Measurements from ENCODE around the gene CSTA. TPM values are rescaled to one million over a fixed set of nuclear protein-coding genes. Genes with fewer than 3 reads are reported as not detected.
A peak's percentile ranks its signal among the peaks of the same experiment; 100 is the strongest.
"Not testable (repeated sequence)": the region's sequence is repeated elsewhere in the genome, so short reads cannot be mapped to it uniquely, and the experiment has no call there.

The CSTA gene
- total RNA-seq, 2 donors from 2014 or later: not detected

DNA sequence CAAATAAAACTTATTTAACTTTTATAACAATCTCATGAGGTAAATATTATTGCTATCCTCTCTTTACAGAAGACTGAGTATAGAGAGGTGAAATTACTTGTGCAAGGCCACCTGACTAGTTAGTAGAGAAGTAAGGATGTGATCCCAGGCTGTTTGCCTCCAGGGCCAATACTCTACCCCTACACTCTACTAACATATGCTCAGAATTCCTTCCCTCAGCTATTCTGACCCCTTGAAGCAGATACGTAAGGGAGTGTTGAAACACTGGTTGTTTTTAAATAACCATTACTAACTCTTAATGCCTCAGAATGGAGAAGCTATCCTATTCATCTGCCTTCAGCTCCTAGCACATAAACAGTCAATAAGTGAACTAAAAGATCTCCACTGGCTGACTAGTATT lies 24.1 kb downstream of the CSTA start:
- peaks cover 0 to 7% of the 10 kb centered on the region in 2 donors for H3K27me3 Mint-ChIP-seq
- H3K36me3 Mint-ChIP-seq: no peaks in the 10 kb centered on the region
- H3K9me3 Mint-ChIP-seq: no peaks in the 10 kb centered on the region
- no peak for ATAC-seq
- H3K4me1 Mint-ChIP-seq (ENCODE audit: low read depth in 2 of 2): no peaks in the 10 kb centered on the region
- no peak overlapping the region for H3K4me3 Mint-ChIP-seq
- DNase-seq (ENCODE audit: low spot score): no peak
- no peak overlapping the region for H3K27ac Mint-ChIP-seq

DNA sequence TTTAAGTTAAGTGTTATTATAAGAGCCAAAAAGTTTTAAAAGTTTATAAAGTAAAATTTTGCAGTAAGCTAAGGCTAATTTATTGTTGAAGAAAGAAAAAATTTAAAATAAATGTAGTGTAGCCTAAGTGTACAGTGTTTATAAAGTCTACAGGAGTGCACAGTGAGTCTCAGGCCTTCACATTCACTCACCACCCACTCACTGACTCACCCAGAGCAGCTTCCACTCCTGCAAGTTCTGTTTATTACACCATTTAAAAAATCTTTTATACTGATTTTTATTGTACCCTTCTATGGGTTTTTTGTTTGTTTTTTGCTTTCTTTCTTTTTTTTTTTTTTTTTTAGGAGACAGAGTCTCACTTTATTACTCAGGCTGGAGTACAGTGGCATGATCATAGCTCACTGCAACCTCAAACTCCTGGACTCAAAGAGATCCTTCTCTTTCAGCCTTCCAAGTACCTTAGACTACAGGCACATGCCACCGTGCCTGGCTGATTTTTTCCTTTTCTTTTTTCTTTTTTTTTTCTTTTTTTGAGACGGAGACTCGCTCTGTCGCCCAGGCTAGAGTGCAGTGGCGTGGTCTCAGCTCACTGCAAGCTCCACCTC lies 25.9 kb downstream of the CSTA start:
- Mint-ChIP-seq H3K4me3 (no peak overlapping the region), H3K27ac (no peak overlapping the region), H3K27me3 (peaks cover 0 to 7% of the 10 kb centered on the region in 2 donors), H3K36me3 (no peaks in the 10 kb centered on the region), H3K9me3 (no peaks in the 10 kb centered on the region), H3K4me1 (ENCODE audit: low read depth in 2 of 2) (peaks cover 0 to 7% of the 10 kb centered on the region in 2 donors)
- DNase-seq (ENCODE audit: low spot score): no peak
- ATAC-seq: no peak

DNA sequence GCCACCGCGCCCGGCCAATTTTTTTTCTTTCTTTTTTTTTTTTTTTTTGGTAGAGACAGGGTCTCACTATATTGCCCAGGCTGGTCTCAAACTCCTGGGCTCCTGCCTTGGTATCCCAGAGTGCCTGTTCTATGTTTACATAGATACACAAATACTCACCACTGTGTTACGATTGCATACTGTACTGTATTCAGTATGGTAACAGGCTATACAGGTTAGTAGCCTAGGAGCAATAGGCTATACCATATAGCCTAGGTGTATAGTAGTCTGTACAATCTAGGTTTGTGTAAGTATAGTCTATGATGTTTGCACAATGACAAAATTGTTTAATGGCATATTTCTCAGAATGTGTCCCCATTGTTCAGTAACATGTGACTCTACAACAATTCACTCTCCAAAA lies 26.6 kb downstream of the CSTA start:
- Mint-ChIP-seq H3K4me1 (ENCODE audit: low read depth in 2 of 2) (peaks cover 0 to 7% of the 10 kb centered on the region in 2 donors), H3K27me3 (peaks cover 0 to 7% of the 10 kb centered on the region in 2 donors), H3K27ac (no peak overlapping the region), H3K36me3 (no peaks in the 10 kb centered on the region), H3K4me3 (no peak overlapping the region), H3K9me3 (no peaks in the 10 kb centered on the region)
- no peak for ATAC-seq
- no peak for DNase-seq (ENCODE audit: low spot score)

DNA sequence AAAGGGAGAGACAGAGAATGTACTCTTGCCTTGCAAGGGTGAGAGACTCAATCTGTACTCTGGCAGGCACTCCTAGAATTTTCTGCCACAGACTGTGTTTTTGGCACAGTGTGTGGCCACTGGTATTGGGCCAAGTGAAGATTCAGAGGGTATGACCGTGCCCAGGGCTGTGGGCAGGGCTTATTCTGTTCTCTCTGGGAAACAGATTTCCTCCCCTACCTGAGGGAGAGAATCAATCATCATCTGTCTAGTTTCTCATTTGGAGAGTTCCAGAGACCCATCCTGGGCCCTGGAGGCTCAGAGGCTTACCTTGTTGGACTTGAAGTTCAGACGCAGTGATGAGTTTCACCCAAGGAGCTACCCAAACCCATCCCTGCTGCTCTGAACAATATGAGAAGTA lies 28.2 kb downstream of the CSTA start:
- DNase-seq (ENCODE audit: low spot score) (no peak), ATAC-seq (no peak)
- H3K9me3 Mint-ChIP-seq: no peaks in the 10 kb centered on the region
- H3K27me3 Mint-ChIP-seq: no peaks in the 10 kb centered on the region
- no peak overlapping the region for H3K27ac Mint-ChIP-seq
- H3K36me3 Mint-ChIP-seq: no peaks in the 10 kb centered on the region
- no peak overlapping the region for H3K4me3 Mint-ChIP-seq
- peaks cover 0 to 7% of the 10 kb centered on the region in 2 donors for H3K4me1 Mint-ChIP-seq (ENCODE audit: low read depth in 2 of 2)

DNA sequence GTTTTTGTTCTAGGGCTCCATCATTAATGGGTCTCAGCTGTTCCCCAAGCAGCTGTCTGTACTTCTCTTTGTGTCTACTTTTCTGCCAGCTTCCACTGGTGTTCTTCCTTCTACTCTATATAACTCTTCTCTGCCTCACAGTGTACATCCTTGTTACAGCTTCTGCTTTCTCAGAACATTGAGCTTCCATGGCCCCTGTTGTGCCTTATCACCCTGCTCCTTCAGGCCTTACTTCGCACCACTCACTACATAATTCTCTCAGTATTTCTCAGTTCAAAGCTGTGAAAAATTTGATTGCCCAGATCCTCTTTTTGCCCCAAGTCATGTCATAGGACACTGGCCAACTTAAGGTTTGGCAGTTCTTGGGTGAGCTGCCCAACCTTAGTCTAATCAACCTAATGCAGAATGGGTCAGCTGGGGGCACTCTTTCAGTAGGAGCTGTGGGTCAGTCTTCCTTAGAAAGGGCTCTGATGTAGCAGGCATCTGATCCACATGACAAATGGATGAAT lies 28.9 kb downstream of the CSTA start:
- Mint-ChIP-seq H3K9me3 (no peaks in the 10 kb centered on the region), H3K4me1 (ENCODE audit: low read depth in 2 of 2) (peaks cover 0 to 7% of the 10 kb centered on the region in 2 donors), H3K4me3 (no peak overlapping the region), H3K27me3 (no peaks in the 10 kb centered on the region), H3K36me3 (no peaks in the 10 kb centered on the region), H3K27ac (no peak overlapping the region)
- ATAC-seq: no peak
- no peak for DNase-seq (ENCODE audit: low spot score)

DNA sequence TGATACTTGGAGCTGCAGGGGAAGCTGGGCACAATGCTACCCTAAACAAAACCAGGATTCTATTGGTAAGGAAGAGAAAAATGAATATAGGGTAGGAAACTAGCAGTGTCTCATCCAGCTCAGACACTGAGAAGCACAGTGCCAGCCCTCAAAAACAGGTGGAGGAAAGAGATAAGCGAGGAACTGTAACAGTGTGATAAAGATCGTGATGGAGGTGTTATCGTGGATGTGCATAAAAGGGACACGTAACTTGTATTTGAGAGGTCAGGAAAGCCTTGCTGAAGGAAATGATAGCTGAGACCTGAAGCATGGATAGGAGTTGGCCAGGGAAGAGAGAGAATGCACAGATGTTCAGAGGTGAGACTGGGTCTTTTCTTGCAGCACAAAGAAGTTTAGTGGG lies 30.6 kb downstream of the CSTA start:
- Mint-ChIP-seq H3K4me1 (ENCODE audit: low read depth in 2 of 2) (peaks cover 0 to 7% of the 10 kb centered on the region in 2 donors), H3K27me3 (no peaks in the 10 kb centered on the region), H3K27ac (no peak overlapping the region), H3K4me3 (no peak overlapping the region), H3K36me3 (no peaks in the 10 kb centered on the region), H3K9me3 (no peaks in the 10 kb centered on the region)
- DNase-seq (ENCODE audit: low spot score) (no peak), ATAC-seq (no peak)

DNA sequence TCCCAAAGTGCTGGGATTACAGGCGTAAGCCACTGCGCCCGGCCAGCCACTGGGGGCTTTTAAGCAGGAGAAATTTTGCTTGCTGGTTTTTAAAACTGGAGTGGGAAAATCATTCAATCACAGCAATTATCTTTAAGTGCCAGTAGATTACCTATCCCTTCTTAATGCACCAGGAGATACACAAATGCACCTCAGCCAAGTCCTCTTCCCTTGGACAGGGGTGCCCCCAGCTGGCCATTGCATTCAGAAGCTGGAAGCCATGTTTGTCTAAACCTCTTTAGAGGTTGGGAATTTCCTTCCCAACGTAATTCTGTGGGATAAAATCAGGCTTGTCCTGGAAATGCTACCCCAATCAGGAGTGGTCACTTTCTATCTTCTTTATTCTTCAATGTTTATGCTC lies 31.4 kb downstream of the CSTA start:
- Mint-ChIP-seq H3K36me3 (no peaks in the 10 kb centered on the region), H3K27me3 (no peaks in the 10 kb centered on the region)

DNA sequence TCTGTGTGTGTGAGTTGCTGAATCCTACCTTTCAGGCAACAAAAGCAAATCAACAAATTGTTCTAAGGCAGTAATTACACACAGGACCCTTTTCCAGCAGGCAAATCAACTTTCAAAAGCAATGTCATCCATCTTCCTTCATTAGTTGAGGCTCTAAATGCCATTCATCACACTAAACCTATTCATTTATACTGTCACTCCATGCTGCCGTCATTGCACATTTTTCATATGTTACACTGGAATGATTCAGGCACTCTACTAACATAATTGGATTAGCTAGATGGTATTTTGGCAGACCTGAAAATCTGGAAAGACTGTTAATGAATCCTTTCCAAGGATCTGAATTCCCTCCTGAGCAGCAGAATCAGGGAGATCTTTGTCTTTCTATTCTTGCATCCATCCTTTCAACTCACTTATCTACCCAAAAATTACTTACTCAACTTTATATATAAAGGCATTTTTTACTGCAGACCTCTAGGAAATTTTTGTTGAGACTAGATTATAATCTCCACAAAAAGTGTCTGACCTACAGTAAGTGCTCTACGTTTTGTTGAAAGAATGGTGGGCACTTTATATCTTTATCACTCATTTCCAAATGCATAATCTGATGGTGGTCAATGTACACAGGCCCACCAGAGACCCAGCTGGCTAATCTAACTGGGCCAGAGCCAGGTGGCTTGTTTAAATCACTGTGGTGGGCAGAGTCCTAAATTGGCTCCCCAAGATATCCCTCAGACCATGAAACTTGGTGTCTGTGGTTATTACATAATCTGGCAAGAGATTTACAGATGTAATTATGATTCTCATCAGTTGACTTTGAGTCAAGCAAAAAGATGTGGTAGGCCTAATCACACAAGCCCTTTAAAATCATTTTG lies 33.0 kb downstream of the CSTA start:
- no peaks in the 10 kb centered on the region for H3K27me3 Mint-ChIP-seq
- H3K27ac Mint-ChIP-seq: no peak overlapping the region
- ATAC-seq (no peak), DNase-seq (ENCODE audit: low spot score) (no peak)
- H3K4me1 Mint-ChIP-seq (ENCODE audit: low read depth in 2 of 2): peaks cover 0 to 7% of the 10 kb centered on the region in 2 donors
- H3K9me3 Mint-ChIP-seq: no peaks in the 10 kb centered on the region
- no peaks in the 10 kb centered on the region for H3K36me3 Mint-ChIP-seq
- H3K4me3 Mint-ChIP-seq: no peak overlapping the region

More for the DNA sequence above, 31.4 kb downstream of the CSTA start:
- Mint-ChIP-seq H3K9me3 (no peaks in the 10 kb centered on the region), H3K27ac (no peak overlapping the region), H3K4me1 (ENCODE audit: low read depth in 2 of 2) (peaks cover 0 to 7% of the 10 kb centered on the region in 2 donors), H3K4me3 (no peak overlapping the region)
- no peak for ATAC-seq
- no peak for DNase-seq (ENCODE audit: low spot score)

DNA sequence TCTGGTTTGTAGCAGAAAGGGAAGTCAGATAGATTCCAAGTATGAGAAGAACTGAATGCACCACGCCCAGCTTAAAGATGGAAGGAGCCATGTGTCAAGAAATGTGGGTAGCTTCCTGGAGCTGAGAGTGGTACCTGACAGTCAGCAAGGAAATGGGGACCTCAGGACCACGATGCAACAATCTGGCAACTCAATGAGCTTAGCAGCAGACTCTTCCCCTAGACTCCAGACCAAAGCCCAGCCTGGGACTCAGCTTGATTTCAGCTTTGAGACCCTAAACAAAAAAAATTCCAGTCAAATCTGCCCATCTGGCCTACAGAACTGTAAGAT lies 33.6 kb downstream of the CSTA start:
- DNase-seq (ENCODE audit: low spot score) (no peak), ATAC-seq (no peak)
- Mint-ChIP-seq H3K36me3 (no peaks in the 10 kb centered on the region), H3K27ac (no peak overlapping the region), H3K9me3 (no peaks in the 10 kb centered on the region), H3K27me3 (no peaks in the 10 kb centered on the region), H3K4me1 (ENCODE audit: low read depth in 2 of 2) (peaks cover 0 to 7% of the 10 kb centered on the region in 2 donors), H3K4me3 (no peak overlapping the region)

DNA sequence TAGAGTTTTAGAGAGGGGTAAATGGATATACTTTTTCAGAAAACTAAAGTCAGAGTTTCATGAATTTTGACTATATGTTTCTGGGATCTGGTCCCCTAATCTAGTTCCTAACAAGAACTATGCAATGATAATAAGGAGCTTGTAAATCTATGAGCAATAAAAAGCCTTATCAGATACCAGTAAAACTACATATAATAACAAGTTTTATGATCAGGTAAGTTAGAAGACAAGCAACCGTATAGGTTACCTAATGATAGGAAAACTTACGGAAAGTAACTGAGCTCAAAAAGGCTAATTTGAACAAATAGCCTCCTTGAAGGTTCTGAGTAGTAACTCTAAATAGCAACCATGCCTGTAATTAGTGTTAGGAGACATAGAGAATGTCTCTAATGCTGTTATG lies 37.0 kb downstream of the CSTA start:
- no peak for ATAC-seq

DNA sequence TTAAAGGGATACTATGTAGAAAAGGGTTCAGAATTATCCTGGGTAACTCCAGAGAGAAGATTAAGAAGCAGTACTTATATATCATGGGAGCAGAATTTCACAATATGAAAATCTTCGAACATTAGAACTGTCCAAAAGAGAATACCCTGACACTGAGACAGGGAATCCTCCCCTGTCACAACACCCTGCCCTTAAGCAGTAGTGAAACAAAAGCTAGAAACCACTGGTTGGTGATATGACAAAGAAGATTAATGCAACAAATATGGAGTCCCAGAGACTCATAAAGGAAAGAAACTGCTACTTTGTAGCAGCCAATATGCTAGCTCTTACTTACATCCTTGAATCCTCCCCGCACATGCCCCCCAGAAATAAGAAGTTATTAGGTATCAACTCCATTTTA lies 39.4 kb downstream of the CSTA start:
- Mint-ChIP-seq H3K4me3 (peak overlapping the region; percentile 62), H3K27me3 (no peaks in the 10 kb centered on the region), H3K27ac (peak overlapping the region; percentile 7 to 84), H3K4me1 (ENCODE audit: low read depth in 2 of 2) (peaks cover 0 to 11% of the 10 kb centered on the region in 2 donors), H3K9me3 (no peaks in the 10 kb centered on the region), H3K36me3 (peaks cover 15% of the 10 kb centered on the region)
- peak in 1 of 2 donors; percentile 64 for ATAC-seq
- DNase-seq (ENCODE audit: low spot score): no peak

More for the DNA sequence above, 37.0 kb downstream of the CSTA start:
- H3K4me3 Mint-ChIP-seq: no peak overlapping the region
- peaks cover 4% of the 10 kb centered on the region for H3K36me3 Mint-ChIP-seq
- no peak overlapping the region for H3K27ac Mint-ChIP-seq
- no peaks in the 10 kb centered on the region for H3K9me3 Mint-ChIP-seq
- no peak for DNase-seq (ENCODE audit: low spot score)
- H3K4me1 Mint-ChIP-seq (ENCODE audit: low read depth in 2 of 2): peaks cover 0 to 11% of the 10 kb centered on the region in 2 donors
- H3K27me3 Mint-ChIP-seq: no peaks in the 10 kb centered on the region

DNA sequence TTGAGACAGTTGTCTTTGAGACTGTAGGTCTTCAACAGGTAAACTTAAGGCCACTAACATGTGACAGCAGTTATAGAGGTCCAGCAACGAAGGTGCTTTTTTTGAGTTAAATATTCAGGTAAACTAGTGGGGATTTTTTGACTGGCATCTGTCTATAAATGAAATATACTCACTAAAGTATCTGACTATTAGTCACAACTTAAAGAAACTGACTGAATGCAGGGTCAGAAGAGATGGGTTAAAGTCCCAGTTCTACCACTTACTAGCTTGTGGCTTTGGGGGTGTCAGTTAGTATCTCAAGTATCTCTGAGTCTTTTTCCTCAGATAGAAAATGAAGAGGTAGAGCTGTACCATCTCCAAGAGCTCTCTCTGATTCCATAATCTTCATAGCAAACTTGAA lies 40.0 kb downstream of the CSTA start:
- ATAC-seq: peak in 1 of 2 donors; percentile 79
- H3K4me3 Mint-ChIP-seq: peak overlapping the region; percentile 62
- no peaks in the 10 kb centered on the region for H3K9me3 Mint-ChIP-seq
- H3K27ac Mint-ChIP-seq: peak overlapping the region; percentile 7 to 84
- no peak for DNase-seq (ENCODE audit: low spot score)
- H3K27me3 Mint-ChIP-seq: no peaks in the 10 kb centered on the region
- peaks cover 0 to 11% of the 10 kb centered on the region in 2 donors for H3K4me1 Mint-ChIP-seq (ENCODE audit: low read depth in 2 of 2)
- H3K36me3 Mint-ChIP-seq: peaks cover 15% of the 10 kb centered on the region

DNA sequence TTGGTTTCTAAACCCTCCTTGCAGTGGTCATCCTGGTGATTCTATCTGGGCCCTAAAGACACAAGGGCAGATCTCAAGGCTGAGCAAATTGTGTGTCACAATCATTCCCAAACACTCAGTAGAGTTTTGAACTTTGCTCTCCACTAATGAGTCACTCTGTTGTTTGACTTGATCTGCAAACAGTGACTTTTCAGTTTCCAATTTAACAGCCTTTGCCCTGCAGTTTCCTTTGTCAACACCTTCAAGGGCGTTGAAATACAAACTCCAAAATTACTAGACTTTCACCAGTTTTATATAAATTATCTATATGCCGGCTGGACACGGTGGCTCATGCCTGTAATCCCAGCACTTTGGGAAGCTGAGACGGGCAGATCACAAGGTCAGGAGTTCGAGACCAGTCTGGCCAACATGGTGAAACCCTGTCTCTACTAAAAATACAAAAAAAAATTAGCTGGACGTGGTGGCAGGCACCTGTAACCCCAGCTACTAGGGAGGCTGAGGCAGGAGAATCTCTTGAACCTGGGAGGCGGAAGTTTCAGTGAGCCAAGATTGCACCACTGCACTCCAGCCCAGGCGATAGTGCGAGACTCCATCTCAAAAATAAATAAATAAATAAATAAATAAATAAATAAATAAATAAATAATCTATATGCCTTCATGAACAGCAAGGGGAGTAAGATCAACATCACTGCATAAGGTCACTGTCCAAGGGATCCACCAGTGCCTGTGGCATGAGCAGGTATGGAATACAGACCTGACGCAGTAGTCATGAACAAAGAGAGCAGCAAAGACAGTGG lies 40.7 kb downstream of the CSTA start:
- Mint-ChIP-seq H3K4me1 (ENCODE audit: low read depth in 2 of 2) (peaks cover 0 to 11% of the 10 kb centered on the region in 2 donors), H3K27ac (peak overlapping the region; percentile 7 to 84), H3K4me3 (peak overlapping the region; percentile 62), H3K36me3 (peaks cover 15% of the 10 kb centered on the region)
- DNase-seq (ENCODE audit: low spot score); H3K27me3 Mint-ChIP-seq; H3K9me3 Mint-ChIP-seq: not testable (repeated sequence)
- peak in 1 of 2 donors; percentile 88 for ATAC-seq

DNA sequence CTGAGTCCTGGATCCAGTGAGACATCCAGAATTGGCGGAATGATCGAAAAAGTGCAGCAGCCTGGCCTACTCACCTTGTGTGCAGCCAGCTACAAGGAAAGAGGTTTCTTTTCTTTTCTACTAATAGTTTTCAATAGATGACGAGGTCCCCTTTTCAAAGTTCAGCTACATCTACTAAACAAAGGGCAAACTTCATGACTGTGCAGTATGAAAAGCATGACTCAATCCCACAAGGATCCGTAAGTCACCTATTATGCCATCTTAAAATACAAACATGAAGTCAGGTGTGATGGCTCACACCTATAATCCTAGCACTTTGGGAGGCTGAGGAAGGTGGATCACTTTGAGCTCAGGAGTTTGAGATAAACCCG lies 41.3 kb downstream of the CSTA start:
- H3K27me3 Mint-ChIP-seq: no peaks in the 10 kb centered on the region
- peaks cover 0 to 11% of the 10 kb centered on the region in 2 donors for H3K4me1 Mint-ChIP-seq (ENCODE audit: low read depth in 2 of 2)
- H3K36me3 Mint-ChIP-seq: peaks cover 19% of the 10 kb centered on the region
- ATAC-seq (no peak), DNase-seq (ENCODE audit: low spot score) (no peak)
- no peak overlapping the region for H3K27ac Mint-ChIP-seq
- H3K9me3 Mint-ChIP-seq: no peaks in the 10 kb centered on the region
- H3K4me3 Mint-ChIP-seq: no peak overlapping the region
